Right atrium auricular region (tissue), 2 donors: ENCODE results near the gene HOXD3. TPM values are rescaled to one million over a fixed set of nuclear protein-coding genes. Genes with fewer than 3 reads are reported as not detected.

Source experiments
- DNase-seq: peaks from one replicate; pipeline ENCODE4 v3.0.0-alpha.2; 2019; ENCODE audit warnings: low spot score
- H3K27ac ChIP-seq, 2 donors: fragments of 200-600 bp; sonication (generic); 1 replicate in 1 of 2; 2 replicates in 1 of 2; pipeline ENCODE4 v1.5.1; 2016 to 2019
- H3K27me3 ChIP-seq, 2 donors: fragments of 200-600 bp; sonication (generic); one replicate each; pipeline versions ENCODE4 v1.5.1 to v1.6.0; 2017 to 2019
- H3K36me3 ChIP-seq: fragments of 200-600 bp; sonication (generic); one replicate; pipeline ENCODE4 v1.5.1; 2016
- H3K4me1 ChIP-seq, 2 donors: fragments of 200-600 bp; sonication (generic); one replicate each; pipeline versions ENCODE4 v1.5.1 to v1.6.0; 2017 to 2019
- H3K4me3 ChIP-seq, 2 donors: fragments of 200-600 bp; sonication (generic); 1 replicate in 1 of 2; 2 replicates in 1 of 2; pipeline ENCODE4 v1.5.1; 2017 to 2019; ENCODE audit warnings: mild to moderate bottlenecking in 1 of 2, moderate library complexity in 1 of 2
- H3K9me3 ChIP-seq, 2 donors: fragments of 200-600 bp; sonication (generic); one replicate each; pipeline ENCODE4 v1.5.1; 2019
- total RNA-seq, 2 donors: library from RNA; depleted of rRNA; stranded (reverse); fragments of >200 nt; gene quantifications; one replicate each; pipeline ENCODE4 v1.1.0, GENCODE V29; 2016
- TF ChIP-seq, protein P1 (sequence below), 2 donors: fragments of 200-600 bp; sonication (generic); IDR thresholded peaks; one replicate each; pipeline ENCODE4 v1.5.1; 2019; ENCODE audit warnings: antibody characterized with exemption in 2 of 2

The HOXD3 gene
- total RNA-seq, 2 donors from 2014 or later = not detected

DNA sequence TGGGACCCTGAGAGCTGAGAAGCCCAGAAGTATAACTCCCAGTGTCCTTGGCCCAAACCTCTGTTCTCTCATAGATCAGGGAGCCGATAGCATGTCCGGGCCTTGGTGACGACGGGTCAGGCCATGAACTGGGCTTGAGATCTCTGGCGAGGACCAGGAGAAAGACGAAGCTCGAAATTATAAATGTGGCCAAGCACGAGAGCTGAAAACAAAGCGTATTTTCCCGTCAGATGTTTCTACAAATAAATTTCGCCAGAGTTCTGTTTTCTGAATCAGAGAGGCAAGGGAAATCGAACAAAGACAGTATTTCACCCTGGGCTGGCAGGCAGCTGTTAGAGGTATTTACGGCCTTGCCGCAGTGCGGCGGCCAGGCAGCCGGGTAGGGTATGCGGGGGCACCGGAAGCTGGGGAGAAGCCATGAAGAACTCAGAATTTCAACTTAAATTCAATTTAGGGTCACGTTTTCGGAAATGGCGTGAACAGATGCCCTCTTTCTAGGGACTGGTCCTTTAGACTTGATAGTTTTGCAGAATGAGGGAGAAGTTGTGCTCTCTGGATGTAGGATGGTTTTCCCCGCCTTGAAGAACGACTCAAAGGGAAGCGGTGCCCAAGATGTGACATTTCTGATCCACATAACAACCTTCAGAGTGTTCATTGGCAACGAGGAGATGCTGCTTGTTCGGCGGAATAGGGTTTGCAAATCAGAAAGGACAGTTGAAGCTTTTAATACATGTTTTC, 18.0 kb upstream of the HOXD3 start:
- H3K4me3 ChIP-seq = peak overlapping the region in 1 of 2 donors; percentile 52
- TF ChIP-seq, protein P1, sequence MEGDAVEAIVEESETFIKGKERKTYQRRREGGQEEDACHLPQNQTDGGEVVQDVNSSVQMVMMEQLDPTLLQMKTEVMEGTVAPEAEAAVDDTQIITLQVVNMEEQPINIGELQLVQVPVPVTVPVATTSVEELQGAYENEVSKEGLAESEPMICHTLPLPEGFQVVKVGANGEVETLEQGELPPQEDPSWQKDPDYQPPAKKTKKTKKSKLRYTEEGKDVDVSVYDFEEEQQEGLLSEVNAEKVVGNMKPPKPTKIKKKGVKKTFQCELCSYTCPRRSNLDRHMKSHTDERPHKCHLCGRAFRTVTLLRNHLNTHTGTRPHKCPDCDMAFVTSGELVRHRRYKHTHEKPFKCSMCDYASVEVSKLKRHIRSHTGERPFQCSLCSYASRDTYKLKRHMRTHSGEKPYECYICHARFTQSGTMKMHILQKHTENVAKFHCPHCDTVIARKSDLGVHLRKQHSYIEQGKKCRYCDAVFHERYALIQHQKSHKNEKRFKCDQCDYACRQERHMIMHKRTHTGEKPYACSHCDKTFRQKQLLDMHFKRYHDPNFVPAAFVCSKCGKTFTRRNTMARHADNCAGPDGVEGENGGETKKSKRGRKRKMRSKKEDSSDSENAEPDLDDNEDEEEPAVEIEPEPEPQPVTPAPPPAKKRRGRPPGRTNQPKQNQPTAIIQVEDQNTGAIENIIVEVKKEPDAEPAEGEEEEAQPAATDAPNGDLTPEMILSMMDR (IDR thresholded peaks at IDR 0.05) = no peak
- H3K27me3 ChIP-seq = peaks cover 21 to 40% of the 10 kb centered on the region in 2 donors
- no peak overlapping the region for H3K27ac ChIP-seq
- H3K36me3 ChIP-seq = no peaks in the 10 kb centered on the region
- DNase-seq = no peak
- H3K4me1 ChIP-seq = peaks cover 0 to 27% of the 10 kb centered on the region in 2 donors
- no peaks in the 10 kb centered on the region for H3K9me3 ChIP-seq

DNA sequence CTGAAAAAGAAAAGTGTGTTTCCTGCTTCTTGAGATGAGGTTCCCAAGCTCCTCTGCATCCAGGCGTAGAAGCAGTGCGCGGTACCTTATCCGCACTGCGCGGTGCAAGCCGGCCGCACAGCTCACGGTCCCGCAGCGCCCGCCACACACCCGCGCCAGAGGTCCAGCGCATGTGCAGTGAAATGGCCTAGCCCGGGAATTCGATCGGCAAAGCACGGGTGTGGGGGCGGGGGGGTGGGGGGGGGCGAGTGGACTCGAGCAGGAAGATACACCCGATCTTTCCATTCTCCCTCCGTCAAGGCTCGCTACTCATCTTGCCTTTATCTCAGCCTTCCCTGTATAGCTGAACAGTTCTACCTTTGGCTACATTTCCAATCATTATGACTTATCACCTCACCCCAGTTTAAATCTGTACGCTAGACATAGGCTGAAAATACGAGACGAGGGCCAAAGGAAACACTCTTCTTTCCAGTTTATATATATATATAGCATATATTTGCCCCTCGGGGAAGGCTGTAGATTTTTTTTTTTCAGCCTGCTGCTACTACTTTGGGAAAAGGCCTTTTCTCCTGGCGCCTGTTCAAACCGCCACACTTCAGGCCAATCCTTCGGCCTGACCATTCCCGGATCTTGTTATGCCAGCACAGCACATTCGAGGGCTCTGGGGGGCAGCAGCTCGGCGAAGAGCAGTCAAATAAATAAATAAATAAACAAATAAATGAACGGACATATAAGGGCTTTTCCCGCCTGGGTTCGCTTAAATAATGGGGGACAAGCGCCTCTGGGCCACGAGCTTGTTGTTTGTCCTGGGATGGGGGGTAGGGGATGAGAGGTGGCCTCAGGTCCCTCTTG, 17.2 kb upstream of the HOXD3 start:
- H3K9me3 ChIP-seq = no peaks in the 10 kb centered on the region
- H3K4me1 ChIP-seq = peaks cover 0 to 27% of the 10 kb centered on the region in 2 donors
- peak overlapping the region in 1 of 2 donors; percentile 52 for H3K4me3 ChIP-seq
- peaks cover 21 to 35% of the 10 kb centered on the region in 2 donors for H3K27me3 ChIP-seq
- H3K27ac ChIP-seq = peak overlapping the region in 1 of 2 donors; percentile 28
- TF ChIP-seq, protein P1 (IDR thresholded peaks at IDR 0.05) = no peak
- no peak for DNase-seq
- no peaks in the 10 kb centered on the region for H3K36me3 ChIP-seq

DNA sequence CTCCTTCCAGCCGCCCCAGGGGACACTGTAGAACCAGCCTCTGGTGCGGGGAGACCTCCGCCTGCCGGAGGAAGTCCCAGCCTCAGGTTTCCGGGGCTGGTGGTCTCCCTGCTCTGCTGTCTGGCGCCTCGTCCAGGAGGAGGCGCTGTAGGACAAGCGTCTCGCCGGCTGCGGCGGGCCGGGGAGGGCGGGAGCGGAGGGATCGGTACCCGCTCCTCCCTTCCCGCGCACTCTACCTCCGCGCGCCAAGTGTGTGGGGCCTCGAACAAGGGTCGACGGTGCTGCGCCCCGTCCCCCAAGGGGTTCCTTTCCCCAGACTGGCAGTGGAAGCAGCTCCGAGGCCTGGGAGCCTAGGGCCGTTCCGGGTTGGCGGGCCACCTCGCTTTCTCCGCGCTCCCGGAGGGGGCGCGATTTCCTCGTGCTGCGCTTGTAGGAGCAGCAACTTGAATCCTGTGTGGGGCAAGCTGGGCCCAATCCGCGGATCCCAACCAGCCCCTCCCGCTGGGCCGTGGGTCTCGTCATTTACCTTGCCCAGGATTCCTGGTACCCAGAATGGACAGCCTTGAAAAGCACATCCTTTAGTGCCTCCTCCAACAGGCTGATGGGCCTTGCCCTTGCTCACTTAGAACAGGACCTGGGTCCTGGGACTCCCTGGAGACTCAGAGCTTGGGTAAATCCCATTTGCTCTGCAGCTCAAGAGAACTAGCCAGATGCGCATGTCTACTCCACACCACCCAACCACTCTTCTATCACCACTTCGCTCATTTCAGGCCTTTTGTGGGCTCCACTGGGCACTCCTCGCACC, 16.4 kb upstream of the HOXD3 start:
- peaks cover 21 to 35% of the 10 kb centered on the region in 2 donors for H3K27me3 ChIP-seq

DNA sequence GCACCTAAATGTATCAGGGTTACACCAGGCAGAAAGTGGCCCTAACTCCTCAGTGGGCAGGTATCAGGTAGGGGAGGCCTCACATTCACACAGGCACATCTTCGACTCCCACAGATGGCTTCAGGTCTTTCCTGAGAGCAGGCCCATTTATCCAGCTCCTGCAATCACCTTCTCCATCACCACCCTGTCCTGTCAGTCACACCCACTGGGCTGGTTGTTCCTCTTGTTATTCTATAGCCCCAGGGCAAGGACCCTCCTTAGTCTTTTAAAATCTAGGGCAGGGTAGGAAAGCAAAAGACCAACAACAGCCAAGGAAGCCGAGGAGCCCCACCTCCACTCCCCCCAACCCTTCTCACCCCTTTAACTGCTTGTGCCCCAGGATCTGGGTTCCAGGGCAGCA, 14.8 kb upstream of the HOXD3 start:
- H3K9me3 ChIP-seq = no peaks in the 10 kb centered on the region
- H3K36me3 ChIP-seq = no peaks in the 10 kb centered on the region
- H3K4me1 ChIP-seq = peaks cover 0 to 16% of the 10 kb centered on the region in 2 donors
- peaks cover 22 to 26% of the 10 kb centered on the region in 2 donors for H3K27me3 ChIP-seq
- H3K27ac ChIP-seq = no peak overlapping the region
- TF ChIP-seq, protein P1 (IDR thresholded peaks at IDR 0.05) = no peak
- no peak for DNase-seq
- no peak overlapping the region for H3K4me3 ChIP-seq

More for the DNA sequence above, 16.4 kb upstream of the HOXD3 start:
- H3K27ac ChIP-seq = peak overlapping the region in 1 of 2 donors; percentile 28
- TF ChIP-seq, protein P1 (IDR thresholded peaks at IDR 0.05) = peak; percentile 87 to 98
- no peaks in the 10 kb centered on the region for H3K9me3 ChIP-seq
- peak; percentile 67 for DNase-seq
- H3K4me1 ChIP-seq = peaks cover 0 to 27% of the 10 kb centered on the region in 2 donors
- peak overlapping the region; percentile 34 to 52 for H3K4me3 ChIP-seq
- H3K36me3 ChIP-seq = no peaks in the 10 kb centered on the region
